Pons (tissue), 1 donor: ENCODE measurements around the gene CDK5R1.

Experiments
- DNase-seq: peaks from one replicate; pipeline ENCODE4 v3.0.0-alpha.2; 2016; ENCODE audit warnings: low spot score

The CDK5R1 gene

GRCh38 chr17:32493571-32493970 is 6.8 kb downstream of the CDK5R1 start:
- no peak for DNase-seq

- no peak for DNase-seq
Measured at GRCh38 chr17:32493976-32494513, 7.3 kb downstream of the CDK5R1 start.

DNA sequence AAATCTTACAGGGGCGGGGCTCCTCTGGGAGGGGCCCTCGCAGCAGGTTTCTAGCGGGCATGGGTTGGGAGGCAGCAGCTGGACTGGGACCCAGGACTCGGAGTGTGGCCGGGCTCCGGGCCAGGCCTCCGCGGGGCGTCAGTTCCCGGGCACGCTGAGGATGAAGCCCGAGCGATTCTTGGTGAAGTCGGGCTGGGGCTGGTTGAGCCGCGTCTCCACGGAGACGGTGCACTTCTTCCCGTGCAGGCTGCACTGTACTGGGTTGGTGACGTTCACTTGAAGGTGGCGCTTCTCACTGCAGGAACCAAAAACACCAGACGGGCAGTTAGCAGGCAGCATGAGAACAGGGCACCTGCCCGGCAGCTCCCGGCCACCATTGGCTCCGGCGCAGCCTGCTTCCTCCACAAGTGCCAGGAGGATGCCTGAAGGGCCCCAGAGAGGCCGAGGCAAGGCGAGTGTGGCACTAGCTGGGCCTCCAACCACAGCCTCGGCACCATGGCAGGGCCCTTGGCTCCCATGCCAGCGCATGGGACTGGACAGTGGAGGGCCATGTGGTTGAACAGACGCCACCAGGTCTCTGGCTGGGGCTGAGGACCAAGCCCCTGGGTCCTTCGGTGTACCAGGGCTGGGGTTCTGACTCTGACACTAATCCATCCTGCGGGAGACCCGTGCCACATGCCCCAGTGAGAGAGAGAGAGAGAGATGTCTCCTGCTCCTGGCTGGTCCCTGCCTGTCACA is 8.0 kb downstream of the CDK5R1 start:
- DNase-seq: no peak

- DNase-seq: no peak
Measured at GRCh38 chr17:32495359-32496231, 8.8 kb downstream of the CDK5R1 start.

DNA sequence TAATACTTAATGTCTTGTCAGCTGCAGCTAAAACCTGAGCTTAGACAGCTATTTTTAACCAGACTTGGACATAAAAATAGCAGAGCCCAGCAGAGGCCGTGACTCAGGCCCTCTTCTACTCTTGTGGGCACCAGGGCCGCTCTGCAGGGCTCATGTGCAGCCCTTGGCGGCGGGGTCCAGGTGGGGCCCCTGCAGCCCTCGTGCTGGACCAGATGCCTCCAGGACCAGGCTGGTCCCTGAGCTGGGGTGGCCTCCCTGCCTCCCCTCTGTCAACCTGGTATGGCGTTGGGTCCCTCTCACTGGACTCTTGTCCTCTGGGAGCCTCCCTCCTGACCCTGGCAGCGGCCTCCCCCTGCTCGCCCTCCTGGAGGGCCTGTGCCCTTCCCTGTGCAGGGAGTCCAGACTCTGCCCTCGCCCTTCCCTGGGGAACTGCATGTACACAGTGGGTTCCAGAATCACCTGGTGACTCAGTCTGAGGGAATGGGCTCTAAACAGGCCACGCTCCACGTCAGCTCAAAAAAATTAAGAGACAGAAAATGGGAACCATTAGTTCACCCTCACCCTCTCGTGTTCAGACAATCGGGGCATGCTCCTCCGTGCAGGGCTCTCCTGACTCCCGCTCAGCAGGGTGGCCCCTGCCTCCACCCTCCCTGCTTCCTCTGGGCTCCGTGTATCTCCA is 9.7 kb downstream of the CDK5R1 start:
- no peak for DNase-seq

GRCh38 chr17:32497431-32498205 is 10.8 kb downstream of the CDK5R1 start:
- no peak for DNase-seq

GRCh38 chr17:32498391-32498790 is 11.6 kb downstream of the CDK5R1 start:
- no peak for DNase-seq

DNA sequence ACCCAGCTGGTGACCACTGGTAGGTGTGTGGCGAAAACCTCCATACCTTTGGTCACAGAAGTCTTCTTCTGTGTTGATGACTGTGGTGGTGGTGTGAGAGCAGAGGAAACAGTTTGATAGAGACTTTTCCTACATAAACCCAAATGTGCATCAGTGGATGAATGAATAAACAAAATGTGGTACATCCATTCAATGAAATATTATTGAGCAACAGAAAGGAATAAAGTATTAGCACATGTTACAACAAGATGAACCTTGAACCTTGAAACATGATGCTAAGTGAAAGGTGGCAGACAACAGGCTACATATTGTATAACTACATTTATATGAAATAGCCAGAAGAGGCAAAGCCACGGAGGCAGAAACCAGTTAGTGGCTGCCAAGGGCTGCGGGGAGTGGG is 15.2 kb downstream of the CDK5R1 start:
- DNase-seq: no peak

GRCh38 chr17:32502710-32503109 is 15.9 kb downstream of the CDK5R1 start:
- no peak for DNase-seq

- DNase-seq: peak; percentile 73
Measured at GRCh38 chr17:32503251-32504165, 16.7 kb downstream of the CDK5R1 start.

- DNase-seq: no peak
Measured at GRCh38 chr17:32504166-32504990, 17.6 kb downstream of the CDK5R1 start.

GRCh38 chr17:32508926-32509325 is 22.1 kb downstream of the CDK5R1 start:
- DNase-seq: no peak

GRCh38 chr17:32510466-32510865 is 23.7 kb downstream of the CDK5R1 start:
- no peak for DNase-seq

DNA sequence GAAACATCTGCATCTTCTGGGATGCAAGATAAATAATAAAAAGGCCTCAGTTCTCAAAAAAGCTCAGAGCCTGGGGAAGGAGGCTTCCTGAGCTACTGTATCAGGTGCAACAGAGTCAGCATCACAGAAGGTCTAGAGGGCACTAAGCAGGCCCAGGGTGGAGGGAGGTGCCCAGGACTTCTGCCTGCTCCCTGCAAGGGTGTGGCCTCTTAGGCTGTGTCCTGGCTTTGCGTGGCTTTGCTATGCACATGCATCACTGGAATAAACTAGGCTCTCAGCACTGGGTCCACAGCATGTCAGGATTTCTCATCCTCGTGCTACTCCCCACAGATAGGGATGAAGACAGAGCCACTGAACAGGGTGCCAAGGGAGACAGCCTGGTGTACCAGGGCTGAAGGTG is 25.5 kb downstream of the CDK5R1 start:
- DNase-seq: no peak

- DNase-seq: no peak
Measured at GRCh38 chr17:32513579-32513978, 26.8 kb downstream of the CDK5R1 start.

- DNase-seq: no peak
Measured at GRCh38 chr17:32514606-32515005, 27.8 kb downstream of the CDK5R1 start.

DNA sequence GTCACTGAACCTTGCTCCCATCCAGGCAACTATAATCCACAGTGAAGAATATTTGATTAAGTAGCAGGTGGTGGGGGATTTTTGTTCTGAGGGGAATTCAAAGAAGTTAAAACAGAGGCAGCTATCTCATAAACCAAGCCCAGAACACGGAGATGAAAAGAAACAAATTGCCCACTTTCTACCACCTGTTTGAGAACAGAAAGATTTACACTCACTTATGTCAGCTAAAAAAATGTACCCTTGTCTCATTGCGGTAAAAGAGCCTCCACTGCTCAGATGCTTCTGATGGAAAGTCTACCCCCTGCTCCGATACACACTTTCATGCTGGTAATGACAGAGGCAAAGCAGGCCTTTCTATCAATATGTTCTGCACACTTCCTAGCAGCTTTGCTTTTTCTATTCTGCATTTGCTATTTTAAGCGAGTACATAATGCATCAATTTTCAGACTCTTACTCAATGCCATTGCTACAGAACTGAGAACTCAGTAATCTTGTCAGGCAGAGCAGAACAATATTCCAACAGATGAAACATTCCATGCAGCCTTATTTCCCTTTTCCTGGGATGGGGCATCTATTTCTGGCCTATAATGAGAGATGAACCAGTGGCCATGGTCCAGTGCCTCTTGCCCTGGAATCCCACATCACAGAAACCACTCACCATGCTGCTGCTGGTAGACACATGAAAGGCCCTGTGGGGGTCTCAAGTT is 29.0 kb downstream of the CDK5R1 start:
- no peak for DNase-seq

DNA sequence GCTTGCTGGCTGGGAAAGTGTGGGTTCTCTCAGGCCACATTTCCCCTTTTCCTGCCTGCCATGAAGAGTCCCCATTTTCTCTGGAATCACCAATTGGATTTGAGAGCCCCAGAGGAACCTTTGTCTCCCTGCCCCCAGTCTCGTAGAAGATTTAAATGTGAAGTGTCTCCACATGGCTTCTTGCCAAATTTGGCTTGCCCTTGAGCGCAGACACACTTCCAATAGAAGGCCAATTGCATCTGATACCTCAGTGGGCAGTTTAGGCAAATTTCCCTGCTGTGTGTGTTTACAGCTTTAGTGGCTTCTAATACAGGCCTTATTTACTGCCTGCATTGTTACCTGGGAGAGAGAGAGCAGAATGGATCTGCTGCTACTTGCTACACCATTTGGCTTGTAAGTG is 29.7 kb downstream of the CDK5R1 start:
- no peak for DNase-seq
